GM21367 (cell line): ENCODE results near the gene AGBL4.
"Not testable (repeated sequence)": the region's sequence is repeated elsewhere in the genome, so short reads cannot be mapped to it uniquely, and the experiment has no call there.

Source experiments
- ATAC-seq: cut with Tn5 transposase; IDR thresholded peaks from one replicate; pipeline ENCODE4 v1.9.1; 2021; ENCODE audit not compliant: unreplicated experiment

Gene AGBL4

DNA sequence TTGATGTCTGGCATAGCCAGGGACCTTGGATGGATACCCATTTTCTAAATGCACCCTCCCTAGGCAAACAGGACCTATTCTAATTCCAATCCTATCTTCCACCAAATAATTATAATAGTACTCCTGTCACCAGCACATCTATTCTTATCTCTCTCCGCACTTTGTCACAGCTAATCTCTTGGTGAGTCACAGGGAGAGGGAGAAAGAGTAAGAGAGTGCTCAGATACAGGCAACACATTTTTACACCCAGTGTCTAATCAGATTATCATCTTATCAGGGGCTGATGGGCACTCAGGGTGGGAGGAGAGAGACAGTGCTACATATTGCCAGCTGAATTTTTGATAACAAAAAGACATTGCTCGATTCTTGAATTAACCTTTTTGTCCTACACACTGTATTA lies 972.1 kb downstream of the AGBL4 start:
- ATAC-seq: no peak

GRCh38 chr1:49050041-49050440 lies 973.7 kb downstream of the AGBL4 start:
- no peak for ATAC-seq

GRCh38 chr1:49048188-49048587 lies 975.6 kb downstream of the AGBL4 start:
- ATAC-seq: no peak

GRCh38 chr1:49046305-49046704 lies 977.4 kb downstream of the AGBL4 start:
- ATAC-seq: no peak

- no peak for ATAC-seq
These were observed 978.4 kb downstream of the AGBL4 start for GRCh38 chr1:49045371-49045770.

GRCh38 chr1:49036700-49037099 lies 987.1 kb downstream of the AGBL4 start:
- no peak for ATAC-seq

DNA sequence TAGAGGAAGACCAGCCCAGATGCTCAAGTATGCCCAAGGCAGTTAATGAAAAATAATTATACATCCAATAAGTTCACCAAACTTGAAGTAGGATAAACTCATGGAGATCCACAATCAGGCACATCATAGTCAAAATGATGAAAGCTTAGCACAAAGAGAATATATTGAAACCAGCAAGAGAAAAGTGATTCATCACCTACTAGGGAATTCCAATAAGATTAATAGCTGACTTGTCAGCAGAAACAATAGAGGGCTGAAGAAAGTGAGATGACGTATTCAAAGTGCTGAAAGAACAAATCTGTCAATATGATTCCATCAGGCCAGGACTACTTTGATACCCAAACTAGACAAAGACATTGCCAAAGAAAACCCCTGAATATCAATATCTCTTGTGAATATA lies 995.4 kb downstream of the AGBL4 start:
- no peak for ATAC-seq

DNA sequence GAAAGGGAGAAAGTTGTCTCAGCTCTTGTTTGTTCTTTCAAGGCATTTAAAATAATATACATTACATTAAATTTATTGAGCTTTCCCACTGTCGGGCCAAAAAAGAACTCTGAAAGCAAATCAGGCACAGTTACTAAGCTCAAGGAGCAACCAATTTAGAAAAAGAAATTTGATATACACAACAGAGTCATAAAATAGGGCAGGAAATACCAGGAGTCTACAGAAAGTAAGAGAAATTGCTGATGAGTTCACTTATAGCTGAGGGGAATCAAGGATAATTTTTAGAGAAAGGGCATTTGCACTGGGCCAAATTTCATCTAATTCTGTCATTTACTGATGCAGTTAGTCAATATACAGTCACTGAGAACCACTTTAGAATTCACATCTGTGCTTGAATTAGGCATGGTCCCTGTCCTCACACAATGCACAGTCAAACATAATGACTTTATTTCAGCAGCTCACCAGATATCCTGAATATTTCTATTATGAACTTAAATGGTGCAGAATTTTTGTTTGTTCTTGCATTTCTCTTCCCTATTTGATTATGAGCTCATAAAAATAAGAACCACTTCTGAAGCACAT lies 997.4 kb downstream of the AGBL4 start:
- ATAC-seq: no peak

DNA sequence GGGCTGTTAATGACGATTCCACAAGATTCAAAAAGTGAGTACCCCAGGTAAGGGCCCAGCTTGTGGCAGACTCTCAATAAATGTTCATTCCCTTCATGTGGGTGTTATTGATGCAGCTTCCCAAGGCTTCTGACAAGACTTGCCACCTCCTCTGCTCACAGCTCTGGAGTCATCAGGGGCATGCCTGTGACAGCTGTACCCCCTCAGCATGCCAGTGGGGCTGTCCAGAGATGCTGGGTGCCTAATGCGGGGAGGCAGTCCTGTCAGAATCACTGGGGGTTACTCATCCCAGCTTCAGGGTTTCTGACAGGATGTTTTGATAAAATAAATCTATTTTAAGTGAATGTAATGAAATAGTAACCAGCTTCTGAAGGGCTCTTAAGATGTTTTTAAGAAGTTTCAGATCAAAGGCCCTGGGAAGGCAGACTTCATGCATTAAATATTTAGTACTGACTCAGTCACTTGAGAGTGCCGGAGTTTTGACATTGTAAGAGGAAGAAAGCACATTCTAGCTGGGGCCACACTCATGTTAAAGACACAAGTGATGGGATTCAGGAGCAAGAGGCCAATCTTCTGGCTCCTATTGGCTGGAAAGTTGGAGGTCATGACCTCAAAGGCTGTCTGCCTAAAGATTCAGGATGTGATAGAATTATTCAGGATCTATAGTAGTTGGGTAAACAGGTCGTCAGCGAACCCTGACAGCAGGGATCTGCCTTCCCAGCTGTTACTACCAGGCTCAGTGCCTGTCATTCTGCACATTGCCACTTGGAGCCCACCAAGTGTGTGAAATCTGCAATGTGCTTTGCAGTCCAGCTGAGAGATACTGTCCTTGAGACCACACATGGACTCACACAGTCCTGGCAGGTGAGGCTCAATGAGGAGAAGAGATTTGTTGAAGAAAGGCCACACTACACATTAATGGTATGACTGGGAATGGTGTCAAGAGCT lies 1007.5 kb downstream of the AGBL4 start:
- ATAC-seq: no peak

GRCh38 chr1:49013079-49013478 lies 1010.7 kb downstream of the AGBL4 start:
- ATAC-seq: no peak

GRCh38 chr1:49002981-49003380 lies 1020.8 kb downstream of the AGBL4 start:
- not testable (repeated sequence) for ATAC-seq

GRCh38 chr1:48999321-48999720 lies 1024.4 kb downstream of the AGBL4 start:
- no peak for ATAC-seq

DNA sequence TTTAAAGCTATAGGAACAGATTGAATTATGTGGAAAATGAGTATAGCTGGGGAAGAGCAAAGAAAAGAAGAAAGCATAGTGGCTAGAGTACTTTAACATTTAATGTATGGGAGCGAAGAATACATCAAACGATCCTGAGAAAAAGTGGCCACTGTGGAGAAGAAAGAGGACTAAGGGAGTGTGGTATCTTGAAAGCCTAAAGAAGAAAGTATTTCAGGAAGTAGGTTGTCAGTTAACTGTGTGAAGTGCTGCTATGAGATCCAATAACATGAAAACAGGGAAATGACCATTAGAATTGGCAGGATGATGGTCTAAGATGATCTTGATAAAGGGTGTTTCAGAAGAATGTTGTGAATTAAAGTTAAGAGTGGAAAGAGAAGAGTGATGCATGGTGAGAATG lies 1027.4 kb downstream of the AGBL4 start:
- no peak for ATAC-seq

DNA sequence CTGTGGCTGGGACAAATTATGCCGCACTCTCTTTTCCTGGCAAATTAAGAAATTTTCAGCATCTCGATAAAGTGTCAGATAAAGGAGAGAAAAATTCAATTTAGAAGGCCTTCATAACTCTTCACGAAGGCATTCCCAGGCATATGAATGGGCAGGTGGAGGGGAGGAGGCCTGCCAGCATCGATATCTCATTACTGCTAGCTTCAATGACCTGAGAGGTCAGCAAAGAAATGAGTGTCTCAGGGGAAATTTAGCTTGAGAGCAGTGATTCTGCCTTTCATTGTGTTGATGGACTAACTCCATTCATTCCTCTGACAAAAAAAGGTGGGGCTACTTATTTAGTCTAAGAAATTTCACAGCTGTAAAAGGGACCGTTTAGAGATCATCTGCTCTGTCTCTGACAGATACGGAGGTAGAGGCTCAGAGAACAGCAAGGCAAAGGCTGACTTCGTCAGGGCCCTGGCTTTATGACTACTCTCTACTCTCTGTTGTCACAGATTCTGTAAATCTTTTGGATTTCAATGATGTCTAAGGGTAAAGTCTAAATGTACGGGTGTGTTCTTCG lies 1035.0 kb downstream of the AGBL4 start:
- no peak for ATAC-seq

GRCh38 chr1:48979940-48980339 lies 1043.8 kb downstream of the AGBL4 start:
- ATAC-seq: no peak

DNA sequence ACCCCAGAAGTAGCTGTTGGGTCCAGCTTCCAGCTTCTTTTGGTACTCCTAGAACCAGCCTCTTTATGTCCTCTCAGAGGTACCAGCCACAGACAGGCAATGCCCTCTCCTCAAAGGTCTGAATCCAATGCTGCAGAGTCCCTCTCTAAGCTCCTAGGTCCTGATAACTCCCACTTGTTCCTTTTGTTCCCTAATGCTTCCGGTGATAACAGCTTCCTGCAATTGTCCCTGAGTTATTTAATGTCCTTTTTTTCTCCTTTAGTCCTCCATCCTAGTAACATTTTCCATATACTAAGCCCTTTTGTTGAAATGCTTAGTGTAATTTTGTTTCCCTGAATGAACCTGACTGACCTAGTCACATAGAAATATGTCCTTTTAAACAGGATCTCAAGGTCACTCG lies 1045.3 kb downstream of the AGBL4 start:
- ATAC-seq: no peak

DNA sequence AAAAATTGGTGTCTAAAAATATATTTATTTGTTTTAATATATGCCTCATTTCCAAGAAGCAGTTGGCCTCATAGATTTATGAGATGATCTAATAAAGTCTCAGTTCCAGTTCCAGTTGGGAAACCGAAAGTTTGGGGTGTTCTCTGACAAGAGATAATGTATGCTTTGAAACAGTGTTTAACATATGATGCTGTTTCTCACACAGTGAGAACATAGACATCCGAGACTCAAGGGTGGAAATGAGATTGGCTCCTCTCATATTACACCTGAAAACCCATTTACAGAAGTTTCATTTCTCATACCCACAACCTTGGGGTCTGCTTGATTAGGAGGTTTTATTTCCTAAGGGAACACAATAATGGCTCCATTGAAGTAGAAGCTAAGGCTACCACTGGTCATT lies 1046.5 kb downstream of the AGBL4 start:
- ATAC-seq: no peak

- no peak for ATAC-seq
These were observed 1053.8 kb downstream of the AGBL4 start for GRCh38 chr1:48969971-48970370.

DNA sequence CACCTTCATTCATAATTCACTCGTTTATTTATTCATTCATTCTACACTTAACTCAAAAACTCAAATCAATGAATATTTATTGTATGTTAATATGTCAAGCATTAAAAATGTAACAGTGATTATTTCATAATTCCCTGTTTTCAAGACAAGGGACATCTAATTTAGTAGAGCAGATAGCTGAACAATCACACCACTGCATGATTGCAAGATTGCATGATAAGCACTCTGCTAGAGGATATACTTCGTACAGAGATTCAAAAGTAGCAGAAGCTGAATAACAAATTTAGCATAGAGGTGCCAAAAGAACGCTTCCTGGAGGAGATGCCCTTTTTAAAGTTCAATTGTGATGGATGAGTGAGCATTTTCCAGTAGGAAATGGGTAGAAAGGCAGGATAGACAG lies 1056.4 kb downstream of the AGBL4 start:
- no peak for ATAC-seq

GRCh38 chr1:48966583-48966982 lies 1057.2 kb downstream of the AGBL4 start:
- no peak for ATAC-seq

DNA sequence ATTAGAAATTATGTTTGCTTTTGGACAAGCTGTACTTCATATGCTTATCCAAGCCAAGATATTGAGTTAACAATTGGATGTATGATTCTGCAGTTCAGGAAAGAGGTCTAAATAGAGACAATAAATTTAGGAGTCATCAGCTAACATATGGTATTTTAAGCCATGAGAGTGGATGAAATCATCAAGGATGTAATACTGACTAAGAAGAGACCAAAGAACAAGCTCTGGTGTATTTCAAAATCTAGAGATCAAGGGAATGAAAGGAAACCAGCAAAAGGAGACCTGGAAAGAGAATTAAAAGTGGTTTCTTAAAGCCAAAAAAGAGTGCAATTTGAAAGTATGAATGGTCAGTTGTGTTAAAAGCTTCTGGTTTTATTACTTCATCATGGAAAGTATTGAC lies 1063.4 kb downstream of the AGBL4 start:
- no peak for ATAC-seq

DNA sequence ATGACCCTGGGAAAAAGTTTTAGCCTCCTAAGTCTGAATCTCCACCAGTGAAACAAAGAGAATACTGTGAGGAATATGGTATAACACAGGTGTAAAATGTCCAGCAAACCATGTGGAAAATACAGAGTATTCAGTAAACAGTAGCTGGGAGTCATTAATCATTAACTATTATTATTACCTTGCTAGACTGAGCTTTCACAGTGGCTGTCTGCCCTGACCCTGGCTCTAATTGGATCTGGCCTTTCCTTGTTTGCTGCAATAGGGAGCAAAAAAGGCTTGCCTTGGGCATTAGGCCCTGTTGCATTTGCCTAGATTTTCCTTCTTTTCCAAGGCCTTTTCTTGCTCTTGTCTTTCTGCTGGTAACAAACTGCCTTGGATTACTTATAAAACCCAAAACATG lies 1068.0 kb downstream of the AGBL4 start:
- ATAC-seq: no peak
